CD4-positive, alpha-beta T cell treated with Interleukin-15 for 1 hour (primary cell): ENCODE results near the gene CRBN.
A peak's percentile ranks its signal among the peaks of the same experiment; 100 is the strongest.

ENCODE experiments used
- DNase-seq: peaks from one replicate; pipeline ENCODE4 v3.0.0-alpha.2; 2020

Gene CRBN

DNA sequence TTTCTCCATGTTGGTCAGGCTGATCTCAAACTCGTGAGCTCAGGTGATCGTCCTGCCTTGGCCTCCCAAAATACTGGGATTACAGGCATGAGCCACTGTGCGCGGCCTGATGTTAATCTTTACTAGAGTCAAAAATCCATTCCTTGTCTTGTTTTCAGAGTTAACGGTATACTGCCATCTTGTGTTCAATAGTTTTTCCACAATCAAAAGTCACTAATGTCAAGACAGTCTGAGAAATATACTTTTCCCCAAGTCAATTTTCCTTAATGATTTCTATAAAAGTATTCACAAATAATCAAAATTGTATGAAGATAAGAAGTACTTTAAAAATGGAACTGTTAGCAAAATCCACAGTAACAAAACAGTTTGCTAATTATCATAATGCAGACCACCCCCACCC lies 8.5 kb downstream of the CRBN start:
- no peak for DNase-seq

DNA sequence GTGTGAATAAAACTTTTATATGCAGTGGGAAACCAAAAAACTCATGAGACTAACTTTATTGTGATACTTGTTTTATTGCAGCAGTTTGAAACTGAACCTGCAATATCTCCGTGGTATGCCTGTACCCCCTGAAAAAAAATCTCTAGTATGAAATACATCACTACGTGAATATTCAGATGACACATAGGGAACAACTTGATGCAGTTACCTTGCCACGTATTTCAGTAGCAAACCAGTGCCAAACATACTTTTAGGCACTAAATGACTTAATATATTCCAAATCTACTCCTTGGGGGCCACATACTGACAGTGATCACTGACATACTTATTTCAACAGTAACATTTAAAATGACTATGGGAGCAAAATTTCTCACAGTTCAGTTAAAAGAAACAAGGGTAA lies 13.8 kb downstream of the CRBN start:
- no peak for DNase-seq

DNA sequence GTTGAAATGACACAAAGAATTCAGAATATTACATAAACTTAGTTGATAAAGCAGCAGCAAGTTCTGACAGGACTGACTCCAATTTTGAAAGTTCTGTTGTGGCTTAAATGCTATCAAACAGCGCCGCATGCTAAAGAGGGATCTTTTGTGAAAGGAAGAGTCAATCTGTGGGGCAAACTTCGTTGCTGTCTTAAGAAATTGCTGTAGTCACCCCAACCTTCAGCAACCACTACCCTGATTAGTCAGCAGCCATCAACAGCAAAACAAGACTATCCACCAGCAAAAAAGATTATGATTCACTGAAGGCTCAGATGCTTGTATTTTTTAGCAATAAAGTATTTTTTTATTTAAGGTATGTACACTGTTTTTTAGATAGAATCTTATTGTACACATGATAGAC lies 14.2 kb downstream of the CRBN start:
- no peak for DNase-seq

DNA sequence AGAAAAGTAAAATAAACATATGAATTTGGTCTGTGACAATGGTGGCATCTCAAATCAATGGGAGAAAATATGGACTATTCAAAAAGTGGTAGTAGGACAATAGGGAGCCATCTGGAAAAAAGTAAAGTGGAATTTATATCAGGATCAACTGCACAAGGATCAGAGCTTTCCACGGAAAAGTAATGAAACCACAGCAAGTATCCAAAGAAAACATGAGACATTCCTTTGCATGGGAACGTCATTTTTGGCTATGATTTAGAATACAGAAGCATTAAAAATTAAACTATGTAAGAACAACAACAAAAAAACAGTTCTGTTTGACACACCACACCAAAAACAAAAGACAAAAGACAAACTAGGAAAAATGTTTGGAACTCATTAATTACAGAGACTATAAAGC lies 18.7 kb downstream of the CRBN start:
- DNase-seq: no peak

DNA sequence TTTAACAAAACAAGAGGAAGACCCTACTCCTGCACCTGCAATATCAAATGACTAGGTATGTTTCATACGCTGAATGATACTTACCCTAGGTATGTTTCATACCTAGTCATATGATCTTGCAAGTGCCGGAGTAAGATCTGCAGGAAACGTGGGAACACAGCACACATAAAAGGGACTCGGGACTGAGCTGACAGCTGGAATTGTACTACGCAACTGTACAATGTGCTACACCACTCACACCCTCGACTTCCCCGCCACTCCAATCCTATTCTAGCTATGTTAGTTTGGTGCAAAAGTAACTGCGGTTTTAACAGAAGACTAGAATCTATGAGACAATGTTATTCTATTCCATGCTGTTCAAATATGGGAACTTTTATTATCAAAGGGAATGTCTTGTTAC lies 22.0 kb downstream of the CRBN start:
- no peak for DNase-seq

DNA sequence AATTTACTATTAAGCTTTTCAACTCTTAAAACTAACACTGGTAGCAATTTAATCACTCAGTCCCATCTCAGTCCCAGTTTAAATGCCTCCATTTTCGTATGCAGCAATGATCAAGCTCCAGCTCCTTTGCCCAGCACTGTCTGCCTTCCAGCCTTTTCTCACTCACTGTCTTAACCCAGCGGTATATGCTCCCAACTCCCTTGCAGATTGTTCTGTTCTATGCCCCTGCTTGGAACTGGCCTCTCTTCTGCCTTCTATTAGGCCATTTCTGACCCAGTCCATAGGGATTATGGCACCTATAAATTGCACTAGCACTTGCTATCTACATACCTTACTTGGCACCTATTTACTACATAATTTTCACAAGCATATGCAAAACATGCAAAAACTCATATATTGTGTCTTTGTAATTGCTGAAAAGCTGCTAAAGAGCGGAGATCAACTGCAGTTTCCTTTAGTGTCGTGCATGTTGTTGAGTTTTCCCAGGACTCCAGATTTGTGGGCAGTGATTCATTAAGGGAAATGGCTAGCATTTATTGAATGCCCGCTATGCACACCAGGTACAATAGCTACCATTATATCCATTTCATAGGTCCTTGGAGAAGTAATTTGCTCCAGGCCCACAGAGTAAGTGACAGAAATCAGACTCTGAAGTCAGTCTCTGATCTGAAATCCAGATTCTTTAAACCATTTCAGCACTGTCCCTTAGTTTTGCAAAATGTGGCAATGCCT lies 24.4 kb downstream of the CRBN start:
- no peak for DNase-seq

DNA sequence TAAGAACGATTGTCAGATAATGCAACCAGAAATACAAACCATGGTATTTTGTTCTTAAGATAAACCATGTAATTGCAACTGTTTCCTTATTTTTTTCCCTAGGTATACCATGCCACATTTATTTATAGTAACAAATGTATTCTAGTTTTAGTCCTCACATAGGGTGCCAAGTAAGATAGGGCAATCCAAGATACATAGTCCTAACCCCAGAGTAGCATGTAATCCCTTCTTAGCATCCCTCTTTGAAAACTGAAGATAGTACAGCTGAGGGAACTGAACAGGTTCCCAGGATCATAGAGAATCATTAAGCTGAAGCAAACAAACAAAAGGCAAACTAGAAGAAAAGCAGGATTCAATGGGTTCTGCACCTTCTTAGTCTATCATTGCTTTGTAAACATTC lies 28.0 kb downstream of the CRBN start:
- DNase-seq: no peak

DNA sequence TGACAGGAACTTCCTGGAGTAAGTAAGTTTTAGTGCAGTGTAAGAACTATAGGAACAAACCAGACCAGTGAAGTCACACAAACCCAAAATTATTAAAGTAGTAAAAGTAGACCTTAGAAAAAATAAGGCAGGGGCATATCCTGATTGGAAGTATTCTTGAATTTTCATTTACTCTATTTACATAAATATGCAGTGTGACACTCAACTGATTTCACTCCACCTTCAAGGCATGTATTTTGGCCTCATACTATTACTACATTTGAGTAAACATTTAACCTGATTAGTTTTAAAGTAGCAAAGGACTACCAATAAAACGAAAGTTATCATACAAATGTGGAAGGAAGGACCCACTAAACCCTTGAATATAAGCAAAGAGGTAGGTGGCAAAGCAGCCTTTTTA lies 29.9 kb downstream of the CRBN start:
- no peak for DNase-seq

DNA sequence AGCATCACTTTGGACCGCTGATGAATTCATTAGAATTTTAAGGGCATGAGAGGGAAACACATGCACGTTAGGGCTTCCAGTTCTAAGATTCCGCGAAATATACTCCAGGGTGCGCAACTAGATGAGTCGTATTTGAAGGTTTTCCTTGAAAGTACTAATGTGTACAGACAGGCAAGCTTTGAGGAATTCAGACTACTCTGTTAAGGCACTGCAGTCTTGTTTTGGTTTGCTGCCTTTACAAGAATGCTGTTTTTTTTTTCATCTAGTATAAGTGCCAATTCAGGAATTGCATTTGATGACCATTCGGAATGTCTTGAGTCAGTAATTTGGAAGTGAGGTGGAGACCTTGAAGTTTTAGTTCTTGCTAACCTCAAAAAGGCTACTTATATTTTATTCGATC lies 33.7 kb downstream of the CRBN start:
- DNase-seq: no peak

DNA sequence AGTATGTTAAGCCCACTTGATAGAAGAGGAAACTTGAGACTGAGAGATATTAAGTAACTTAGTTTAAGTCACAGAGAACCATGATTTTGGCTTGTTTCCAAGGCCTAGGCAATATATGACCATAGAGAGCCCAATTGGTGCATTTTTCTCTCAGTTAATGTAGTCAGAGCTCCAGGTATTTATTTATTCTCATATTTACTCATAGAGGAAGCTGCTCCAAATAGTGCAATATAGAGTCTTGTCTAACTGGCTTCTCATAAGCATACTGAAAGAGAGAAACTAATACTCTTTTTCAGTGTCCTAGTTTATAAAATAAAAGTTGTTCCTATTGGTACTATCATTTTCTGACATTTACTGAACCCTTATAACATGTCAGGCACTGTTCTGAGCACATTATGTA lies 37.6 kb downstream of the CRBN start:
- DNase-seq: no peak

DNA sequence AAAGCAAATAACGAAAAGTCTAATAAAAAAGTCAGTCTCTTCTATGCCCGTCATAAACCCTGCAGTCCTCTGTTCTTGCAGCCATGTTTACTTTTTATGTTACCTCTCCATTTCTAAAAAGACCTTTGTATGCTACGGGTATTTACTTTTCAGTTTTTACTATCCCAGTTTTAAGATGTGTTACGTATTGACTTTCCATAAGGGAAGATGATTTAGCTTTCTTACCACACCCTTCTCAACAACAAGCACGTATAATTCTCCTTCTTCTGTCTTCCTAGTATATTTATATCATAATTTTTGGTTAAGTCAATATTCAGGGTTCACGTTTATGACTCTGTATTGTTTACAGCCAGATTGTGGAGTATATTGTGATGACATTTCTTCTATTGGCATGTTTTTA lies 42.0 kb downstream of the CRBN start:
- DNase-seq: no peak

DNA sequence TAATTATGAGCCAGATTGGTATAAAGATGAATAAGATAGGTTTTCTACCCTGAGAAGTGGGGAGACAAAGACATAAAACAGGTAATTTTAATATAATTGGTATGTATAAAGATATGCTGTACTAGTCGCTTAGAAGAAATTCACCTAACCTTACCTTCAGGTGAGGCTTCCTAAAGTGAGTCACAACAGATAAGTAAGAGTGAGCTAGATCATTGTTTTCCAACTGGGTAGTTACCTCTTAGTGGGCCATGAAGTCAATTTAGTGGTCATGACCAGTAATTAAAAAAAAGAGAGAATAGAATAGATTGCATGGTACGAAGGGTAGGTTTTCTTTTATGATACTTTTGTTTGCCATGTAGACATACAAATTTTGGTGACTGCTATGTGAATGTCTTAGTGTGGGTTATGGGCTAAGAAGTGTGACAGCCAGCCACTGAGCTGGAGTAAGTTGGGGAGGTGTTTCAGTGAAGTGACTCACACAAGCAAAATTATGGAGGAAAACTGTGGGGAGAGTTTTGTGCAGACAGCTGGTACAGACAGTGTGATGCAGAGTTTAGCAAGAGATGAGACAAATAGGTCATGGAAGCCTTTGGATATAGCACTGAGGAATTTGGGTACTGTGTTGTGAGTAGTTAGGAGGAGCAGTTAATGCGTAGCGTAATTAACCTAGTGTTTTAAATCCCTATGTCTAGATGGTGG lies 44.6 kb downstream of the CRBN start:
- DNase-seq: no peak

DNA sequence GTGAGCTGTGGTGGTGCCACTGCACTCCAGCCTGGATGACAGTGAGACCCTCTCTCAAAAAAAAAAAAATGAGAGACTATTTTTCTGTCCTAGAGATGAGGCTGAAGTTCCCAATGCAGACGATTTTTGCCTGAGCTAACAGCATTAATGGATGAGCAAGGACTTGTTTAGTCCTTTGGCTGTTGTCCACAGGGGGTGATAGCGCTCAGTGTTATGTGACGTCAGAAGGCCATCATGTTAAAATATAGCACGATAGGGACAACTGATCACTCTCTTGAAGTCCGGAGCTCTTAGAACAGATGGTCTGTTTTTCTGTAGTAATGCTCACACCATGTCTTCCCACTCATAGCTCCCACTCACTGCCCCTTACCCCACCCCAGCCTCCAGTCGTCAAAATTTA lies 46.0 kb downstream of the CRBN start:
- DNase-seq: no peak

DNA sequence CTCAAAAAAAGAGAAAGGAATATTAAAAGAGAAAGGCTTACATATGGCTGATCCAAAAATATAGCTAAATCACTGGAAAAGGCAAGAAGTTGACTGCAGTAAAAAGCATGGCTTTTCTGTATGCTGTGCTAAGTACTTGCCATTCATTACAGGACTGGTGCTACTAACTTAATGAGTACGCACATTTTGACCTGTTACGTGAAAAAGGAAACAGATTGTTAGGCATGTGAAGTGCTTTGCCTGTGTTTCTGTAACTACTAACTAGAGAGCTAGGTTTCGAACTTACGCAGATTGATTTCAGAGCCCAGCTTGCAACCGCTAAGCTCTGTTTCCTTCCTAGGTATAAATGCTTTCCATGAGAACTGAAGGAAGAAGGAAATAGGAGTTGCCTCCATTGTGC lies 49.9 kb downstream of the CRBN start:
- DNase-seq: no peak

DNA sequence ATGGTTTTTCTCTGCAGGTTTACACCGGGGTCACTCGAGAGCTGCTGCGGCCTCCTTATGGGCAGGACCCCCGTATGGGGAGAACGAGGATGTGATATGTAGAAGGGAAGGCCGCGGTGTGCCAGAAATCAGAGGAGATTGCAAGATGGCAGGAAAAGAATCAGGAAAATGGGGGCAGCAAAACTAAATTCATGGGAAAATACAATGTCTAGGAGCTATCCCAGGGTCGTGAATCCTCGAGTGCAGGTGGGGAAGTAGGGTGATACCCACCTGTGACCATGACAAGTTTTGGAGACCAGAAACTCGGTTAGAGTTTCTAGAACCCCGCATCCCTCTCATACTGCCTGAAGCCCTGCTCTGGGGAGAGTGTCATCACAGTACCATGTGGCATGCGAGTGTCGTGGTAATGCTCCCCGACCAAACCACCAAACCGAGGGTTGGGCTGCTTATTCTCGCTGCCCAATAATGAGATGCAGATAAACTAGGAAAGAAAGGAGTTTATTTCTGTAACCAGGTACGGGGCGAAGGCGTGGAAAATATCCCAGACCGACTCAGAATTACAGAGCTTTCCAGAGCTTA lies 52.0 kb downstream of the CRBN start:
- peak; percentile 36 for DNase-seq

DNA sequence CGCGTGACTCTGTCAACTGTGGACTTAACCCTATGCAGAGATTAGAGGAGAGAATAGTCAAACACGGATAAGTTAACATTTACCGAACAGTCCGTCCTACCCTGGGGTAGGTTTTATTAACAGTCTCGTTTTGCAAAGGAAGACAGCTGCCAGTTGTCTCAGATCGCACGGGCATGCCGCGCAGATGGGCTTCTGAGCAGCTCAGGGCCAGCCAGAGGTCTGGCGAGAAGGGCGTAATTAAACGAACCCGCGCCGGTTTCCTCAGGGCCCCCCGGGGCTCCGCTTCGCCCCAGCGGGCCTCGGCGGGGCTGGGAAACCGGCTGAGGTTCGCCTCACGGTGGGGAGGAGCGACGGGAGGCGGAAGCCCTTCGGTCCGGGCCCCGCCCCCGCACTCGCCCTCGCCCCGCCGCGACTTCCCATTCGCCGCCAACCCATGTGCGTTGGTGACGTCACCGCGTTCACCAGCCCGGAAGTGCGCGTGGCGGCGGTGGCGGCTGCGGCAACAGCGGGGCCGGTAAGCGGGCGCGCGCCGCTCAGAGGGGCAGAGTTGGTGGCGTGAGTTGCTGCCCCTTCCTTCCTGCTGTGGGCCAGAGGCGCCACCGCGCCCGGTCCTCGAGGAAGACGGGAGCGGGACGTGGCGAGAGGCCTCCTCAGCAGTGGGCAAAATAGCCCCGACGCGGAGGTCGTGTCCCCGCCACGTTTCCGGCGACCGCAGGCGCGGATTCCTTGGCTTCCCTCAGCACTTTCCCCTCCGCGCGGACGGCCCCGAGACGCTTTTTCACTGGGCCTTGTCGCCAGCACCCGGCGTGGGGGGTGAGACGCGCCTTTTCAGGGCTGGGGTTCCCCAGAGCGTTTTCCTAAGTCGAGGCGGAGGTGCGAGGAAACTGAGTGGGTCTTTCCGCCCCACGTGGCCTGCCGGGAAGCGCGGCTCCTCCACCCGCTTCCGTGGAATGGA lies 52.7 kb downstream of the CRBN start, which contains the start of gene TRNT1:
TRNT1 (plus strand) TSS at position 464 of the 955 bp plus-strand sequence. CDS start 2,101 bp downstream, outside the sequence.
- DNase-seq: peak; percentile 95

DNA sequence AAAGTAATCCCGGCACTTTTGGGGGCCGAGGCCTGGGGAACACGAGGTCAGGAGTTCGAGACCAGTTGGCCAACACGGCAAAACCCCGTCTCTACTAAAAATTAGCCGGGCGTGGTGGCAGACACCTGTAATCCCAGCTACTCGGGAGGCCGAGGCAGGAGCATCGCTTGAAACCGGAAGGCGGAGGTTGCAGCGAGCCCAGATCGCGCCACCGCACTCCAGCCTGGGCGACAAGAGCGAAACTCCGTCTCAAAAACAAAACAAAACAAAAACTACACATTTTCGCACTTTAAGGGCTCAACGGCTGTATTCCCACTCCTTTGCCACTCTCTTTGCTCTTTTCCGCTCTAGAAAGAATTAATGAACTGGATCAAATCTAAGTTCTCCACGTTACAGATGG lies 53.5 kb downstream of the CRBN start:
- DNase-seq: no peak

DNA sequence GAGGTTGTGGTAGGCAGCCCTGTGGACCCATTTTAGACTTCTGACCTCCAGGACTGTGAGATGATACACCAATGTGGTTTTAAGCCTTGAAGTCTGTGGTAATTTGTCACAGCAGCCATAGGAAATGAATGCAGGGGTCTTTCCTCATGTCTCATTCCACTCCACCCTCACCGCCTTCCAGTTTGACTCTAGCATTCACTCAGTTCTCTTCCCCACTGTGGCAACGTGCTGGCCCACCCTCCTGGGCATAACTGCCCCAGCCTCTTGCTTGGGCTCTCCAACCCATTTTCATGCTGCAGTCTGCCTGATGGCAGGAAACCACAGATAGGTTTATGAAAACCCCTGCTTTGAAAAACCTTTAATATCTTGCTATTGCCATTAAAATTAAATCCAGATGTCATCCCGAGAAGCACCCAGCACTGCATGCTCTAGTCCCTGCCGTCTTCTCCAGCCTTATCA lies 60.1 kb downstream of the CRBN start:
- no peak for DNase-seq

DNA sequence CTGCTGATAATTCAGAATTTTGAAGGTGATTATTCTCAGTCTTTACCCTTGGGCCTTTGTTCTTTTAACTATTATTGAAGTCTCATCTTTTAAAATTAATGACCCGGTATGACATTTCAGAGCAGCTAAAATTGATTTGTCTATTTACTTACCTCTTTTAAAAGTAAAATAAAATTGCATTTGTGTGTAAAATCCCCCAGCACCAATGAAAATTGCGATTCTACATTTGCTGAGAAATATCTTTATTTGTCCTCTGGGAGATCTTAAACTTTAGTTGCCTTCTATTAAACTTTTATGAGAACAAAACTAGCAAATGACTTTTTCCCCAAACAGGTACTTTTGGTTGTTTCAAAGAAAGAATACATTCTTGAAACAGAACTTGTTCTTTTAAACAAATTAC lies 61.8 kb downstream of the CRBN start:
- no peak for DNase-seq

DNA sequence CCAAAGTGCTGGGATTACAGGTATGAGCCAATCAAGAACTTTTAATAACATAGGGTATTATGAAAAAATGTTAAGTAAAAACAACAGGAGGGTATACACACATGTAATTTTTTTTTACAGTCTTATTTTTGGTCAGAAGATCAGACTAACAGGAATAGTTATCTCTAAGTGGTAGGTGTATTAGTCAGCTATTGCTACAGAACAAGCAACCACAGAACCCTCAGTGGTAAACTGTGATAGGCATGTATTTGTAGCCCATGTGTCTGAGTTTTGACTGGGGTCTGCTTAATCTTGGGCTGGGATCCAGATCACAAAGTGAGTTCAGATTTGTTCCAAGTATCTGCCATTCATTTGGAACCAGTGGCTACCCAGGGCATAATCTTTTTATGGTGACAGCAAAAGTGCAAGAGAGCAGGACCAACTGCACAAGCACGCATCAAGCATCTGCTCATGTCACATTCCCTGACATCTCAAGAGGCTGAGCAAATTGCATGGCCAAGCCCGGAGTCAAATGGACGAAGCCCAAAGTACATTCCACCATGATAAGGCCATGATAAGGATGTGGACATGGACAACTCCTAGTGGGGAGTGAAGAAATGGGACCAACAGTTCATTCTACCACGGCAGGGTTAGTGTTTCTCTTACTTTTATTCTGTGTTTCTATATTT lies 66.3 kb downstream of the CRBN start:
- no peak for DNase-seq

DNA sequence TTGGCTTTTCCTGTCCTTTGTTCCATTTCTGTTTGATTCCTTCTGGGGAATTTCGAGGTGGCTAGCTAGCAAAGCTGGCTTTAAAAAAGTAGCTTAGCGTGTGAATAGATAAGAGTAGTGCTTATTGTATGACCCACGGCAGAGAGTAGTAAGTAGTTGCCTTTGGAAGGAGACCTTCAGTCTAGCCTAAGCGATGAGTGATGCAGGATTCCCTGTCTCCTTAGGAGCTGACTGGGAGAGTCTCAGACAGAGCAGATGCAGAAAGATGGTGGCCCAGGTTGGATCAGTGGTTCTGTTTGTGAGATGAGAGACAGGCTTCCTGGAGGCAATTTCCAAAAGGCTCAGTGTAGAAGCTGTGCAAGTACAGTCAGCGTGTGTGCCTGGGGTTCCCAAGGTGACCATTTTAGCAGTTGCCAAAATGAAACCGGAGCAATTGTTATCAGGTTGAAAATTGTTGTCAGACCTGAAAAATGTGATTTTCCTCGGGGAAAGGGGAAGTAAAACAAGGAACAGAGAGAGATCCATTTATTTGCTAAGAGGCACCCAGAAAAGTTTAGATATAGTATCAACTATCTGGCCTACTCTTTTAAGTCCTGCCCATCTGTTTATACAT lies 68.6 kb downstream of the CRBN start:
- no peak for DNase-seq

DNA sequence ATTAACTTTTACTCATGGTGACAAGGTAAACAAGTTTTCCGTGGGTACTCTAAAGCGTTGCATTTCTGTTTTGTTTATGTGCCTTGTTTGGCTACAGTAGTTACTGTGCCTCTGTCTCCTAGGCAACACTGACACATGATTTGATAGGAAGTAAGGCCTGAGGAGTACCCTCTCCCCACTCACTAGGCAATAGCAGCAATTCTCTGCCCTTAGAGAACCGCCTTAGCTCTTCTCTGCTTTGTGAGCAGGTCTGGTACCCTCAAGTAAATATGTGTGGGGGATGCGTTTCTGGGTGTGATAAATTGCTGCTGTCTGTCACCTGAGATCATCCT lies 69.2 kb downstream of the CRBN start, which contains the start of gene IL5RA:
IL5RA (minus strand) TSS at position 76 of the 332 bp plus-strand sequence. CDS start 5,390 bp downstream, outside the sequence.
- DNase-seq: peak; percentile 54
